Endometrial microvascular endothelial cells (primary cell): Measurements from ENCODE around the gene SUMO3. TPM values are rescaled to one million over a fixed set of nuclear protein-coding genes. Genes with fewer than 3 reads are reported as not detected.

Experiments
- in situ Hi-C: cut with HindIII; loops from 2 replicates; pipeline ENCODE4 v1.10.0; 2017; ENCODE audit warnings: low sequenced_read_pairs, low pct_unique_long_range_greater_than_20kb; ENCODE audit errors: inconsistent ontology term
- total RNA-seq: library from RNA; depleted of rRNA; stranded (reverse); fragments of >200 nt; gene quantifications from one replicate; pipeline ENCODE4 v1.2.3, GENCODE V29; 2015; ENCODE audit errors: inconsistent ontology term

The SUMO3 gene
- total RNA-seq, 1 donor from 2014 or later = 82.4 TPM

DNA sequence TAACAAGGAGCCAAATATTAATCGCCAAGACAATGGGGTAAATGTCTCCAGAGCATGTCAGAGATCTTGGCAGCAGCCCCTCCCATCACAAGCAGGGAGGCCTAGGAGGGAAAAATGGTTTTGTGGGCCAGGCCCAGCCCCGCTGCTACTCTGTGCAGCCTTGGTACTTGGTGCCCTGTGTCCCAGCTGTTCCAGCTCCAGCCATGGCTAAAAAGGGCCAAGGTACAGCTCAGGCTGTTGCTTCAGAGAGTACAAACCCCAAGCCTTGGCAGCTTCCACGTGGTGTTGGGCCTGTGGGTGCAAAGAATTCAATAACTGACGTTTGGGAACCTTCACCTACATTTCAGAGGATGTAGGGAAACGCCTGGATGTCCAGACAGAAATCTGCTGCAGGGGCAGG, 26.6 kb downstream of the SUMO3 start:
- in situ Hi-C loops = no loop called here

DNA sequence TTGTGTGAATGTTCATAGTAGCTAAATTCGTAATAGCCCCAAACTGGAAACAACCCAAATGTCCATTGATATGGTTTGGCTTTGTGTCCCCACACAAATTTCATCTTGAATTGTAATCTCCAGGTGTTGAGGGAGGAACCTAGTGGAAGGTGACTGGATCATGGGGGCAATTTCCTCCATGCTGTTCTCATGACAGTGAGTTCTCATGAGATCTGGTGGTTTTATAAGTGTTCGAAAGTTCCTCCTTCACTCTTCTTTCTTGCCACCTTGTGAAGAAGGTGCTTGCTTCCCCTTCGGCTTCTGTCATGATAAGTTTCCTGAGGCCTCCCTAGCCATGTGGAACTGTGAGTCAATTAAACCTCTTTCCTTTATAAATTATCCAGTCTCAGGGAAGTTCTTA, 27.5 kb downstream of the SUMO3 start:
- in situ Hi-C loops = no loop called here

DNA sequence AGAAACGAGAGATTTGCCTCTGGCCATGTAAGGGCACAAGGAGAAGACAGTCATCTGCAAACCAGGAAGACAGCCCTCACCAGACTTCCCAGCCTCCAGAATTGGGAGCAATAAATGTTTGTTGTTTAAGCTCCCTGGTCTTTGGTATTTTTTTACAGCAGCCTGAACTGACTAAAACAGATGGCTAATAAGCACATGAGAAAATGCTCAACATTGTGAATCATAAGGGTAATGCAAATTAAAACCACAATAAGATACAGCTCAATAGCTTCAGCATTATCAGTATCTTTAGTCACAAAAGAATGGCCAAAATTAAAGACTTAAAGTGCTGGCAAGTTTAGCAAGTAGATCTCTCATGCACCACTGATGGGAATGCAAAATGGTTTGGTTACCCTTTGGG, 28.0 kb downstream of the SUMO3 start:
- in situ Hi-C loops = no loop called here

DNA sequence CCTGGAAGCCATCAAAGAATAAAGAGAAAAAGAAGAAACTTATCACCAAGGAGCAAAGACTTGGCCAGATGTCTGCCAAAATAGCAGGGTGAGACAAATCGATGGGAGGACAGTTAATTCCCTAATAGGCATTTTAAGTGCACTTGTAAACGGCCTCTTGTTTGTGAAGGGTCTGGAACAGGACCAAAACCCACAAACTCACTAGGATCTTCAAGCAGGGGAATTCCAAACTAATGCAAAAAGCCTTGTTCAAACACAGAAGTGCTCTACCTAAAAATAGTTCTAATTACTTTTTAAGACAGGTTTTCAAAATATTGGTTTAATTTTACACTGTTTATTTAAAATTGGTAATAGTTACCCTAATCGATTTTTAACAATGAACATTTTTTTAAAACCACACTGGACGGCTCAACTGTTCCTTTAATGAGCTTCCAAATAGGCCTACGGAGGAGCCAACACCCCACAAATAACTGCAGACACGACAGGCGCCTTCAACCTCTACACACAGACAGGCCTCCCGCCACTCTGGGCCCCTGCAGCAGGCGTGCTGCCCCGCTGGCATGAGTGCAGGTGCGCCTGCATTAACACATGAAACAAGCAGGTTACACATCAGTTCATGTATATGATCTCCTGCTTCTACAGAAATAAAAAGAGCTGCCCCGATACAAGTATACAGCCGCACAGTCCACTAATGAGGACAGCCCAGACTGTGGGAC, 32.1 kb downstream of the SUMO3 start:
- in situ Hi-C loops = no loop called here

DNA sequence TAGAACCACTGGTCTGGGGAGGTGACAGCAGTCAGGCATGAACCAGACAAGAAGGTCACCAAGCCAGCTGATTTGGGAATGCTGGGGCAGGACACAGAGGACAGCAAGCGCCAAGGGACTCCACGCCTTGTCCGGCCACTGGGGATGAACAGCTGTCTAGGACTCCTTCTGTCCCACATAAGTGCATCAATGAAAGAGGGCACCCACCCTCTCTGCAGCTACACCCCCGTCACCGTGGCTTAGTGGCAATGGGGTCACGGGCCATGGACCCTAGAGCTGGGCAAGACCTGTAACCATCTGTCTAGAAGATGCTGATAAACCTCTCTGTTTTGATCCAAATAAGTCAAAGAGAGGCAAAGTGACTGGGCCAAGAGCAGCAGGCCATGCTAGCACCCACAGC, 33.1 kb downstream of the SUMO3 start:
- in situ Hi-C loops = no loop called here

DNA sequence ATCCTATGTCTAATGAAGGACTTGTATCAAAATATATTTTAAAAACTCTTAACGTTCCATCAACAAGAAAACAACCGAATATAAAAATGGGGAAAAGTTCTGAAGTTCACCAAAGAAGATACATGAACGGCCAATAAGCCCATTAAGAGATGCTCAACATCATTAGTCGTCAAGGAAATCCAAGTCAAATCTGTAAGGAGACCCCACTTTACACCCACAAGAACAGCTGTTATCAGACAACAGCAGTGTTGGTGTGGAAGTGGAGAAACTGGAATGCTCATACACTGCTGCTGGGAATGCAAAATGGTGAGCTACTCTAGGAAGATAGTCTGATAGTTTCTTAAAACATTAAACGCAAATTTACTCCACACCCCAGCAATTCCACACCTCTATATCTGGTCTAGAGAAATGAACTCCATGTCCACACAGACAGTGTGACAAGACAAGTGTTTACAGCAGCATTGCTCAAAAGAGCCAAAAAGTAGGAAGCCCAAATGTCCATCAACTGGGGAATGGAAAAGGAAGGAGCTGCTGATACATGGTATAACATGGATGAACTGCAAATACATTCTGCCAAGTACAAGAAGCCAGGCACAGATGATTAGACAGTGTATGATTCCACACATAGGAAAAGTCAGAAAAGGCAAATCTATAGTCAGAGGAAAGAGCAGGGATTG, 34.7 kb downstream of the SUMO3 start:
- in situ Hi-C loops = no loop called here

DNA sequence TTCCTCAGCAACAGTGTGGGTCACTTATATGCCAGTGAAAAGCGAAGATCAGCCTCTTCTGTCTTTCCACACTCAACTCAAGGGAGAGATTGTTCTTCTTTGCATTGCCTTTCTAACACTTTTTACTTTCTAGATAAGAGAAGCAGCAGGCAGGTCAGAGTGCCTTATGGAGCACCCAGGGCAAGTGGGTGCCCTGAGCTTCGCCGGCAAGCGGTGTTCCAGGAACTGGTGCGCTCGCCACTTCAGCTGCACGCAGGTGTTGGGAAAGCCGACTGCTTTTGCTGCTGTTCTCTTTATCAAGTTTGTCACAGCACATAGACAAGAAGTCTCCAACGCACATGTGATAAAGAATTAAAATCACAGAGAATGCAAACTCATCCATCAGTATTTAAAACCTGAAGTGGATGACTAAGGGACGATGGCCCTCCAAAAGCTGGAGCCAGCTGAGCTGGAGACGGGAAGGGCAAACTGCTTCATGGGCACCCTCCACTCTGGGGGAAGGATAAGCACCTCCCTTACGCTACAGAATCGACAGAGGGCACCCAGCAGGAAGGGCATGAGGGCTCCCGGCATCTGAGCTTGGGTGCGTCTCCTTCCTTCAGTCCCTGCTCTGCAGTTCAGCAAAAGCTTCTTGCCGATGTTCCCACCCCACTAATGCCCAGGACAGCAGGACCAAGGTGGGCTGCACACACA, 36.9 kb downstream of the SUMO3 start:
- in situ Hi-C loops = no loop called here

DNA sequence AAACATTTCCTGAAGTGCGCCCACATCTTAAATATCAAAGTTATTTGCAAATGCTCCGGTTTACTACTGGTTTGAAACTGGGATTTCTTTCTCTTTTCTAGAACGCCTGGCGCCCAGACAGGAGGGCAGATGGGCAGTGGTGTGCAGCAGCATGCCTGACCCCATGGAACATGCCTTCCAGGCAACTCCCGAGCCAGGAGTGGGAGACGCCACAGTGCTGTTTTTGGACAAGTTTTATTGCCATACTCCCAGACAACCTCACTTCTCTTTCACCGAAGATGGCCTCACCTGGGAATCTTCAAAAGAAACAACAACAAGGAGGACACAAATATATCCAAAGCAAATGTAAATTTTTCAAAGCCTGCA, 37.7 kb downstream of the SUMO3 start:
- in situ Hi-C loops = no loop called here

DNA sequence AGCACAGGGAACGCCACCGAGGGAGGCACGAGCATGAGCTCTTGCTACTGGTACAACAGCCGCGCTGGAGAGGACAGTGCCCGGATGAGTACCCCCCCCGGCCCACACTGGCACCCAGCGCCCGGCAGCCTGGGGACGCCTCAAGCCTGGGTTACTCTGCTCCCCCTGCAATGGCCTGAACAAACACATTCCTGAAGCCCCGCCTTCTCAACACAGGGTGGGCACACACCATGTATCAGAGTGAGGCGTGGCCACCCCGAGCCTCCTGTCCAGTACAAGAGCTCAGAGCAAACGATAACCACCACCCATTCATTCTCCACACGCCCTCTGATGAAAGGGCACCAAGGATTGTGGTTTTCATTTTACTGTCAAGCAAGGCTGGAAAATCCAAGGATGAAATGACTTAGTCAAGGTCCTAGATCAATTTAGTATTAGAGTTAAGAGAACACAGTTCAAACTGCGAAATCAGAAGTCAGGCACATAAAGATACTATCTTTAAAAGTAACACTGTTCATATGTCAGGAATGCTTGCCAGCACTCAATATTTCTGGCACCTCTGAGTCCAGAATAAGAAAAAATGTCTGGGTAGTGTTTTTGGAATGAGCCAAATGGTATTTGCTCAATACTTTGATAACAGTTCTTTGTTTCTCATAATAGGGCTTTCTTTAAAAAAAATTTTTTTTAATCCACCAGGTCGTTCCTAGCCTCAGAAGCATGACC, 38.3 kb downstream of the SUMO3 start:
- in situ Hi-C loops = no loop called here

DNA sequence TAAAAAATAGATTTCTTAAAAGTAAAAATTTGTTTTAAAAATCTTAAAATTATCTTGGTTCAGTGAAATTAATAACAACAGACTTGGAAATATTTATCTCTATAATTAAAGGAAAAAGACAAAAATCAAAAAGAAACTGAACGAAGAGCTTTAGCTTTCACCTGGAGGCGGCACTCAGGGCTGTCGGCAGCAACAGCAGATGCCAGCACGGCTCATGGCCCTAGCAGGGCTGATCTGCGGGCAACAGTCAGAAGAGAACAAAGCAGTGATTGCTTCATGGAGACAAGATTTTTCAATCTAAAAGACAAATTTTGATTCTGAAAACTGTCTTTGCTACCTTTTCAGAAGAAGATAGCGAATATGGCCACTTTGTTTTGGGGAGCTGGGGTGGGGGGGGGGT, 38.9 kb downstream of the SUMO3 start:
- in situ Hi-C loops = no loop called here

DNA sequence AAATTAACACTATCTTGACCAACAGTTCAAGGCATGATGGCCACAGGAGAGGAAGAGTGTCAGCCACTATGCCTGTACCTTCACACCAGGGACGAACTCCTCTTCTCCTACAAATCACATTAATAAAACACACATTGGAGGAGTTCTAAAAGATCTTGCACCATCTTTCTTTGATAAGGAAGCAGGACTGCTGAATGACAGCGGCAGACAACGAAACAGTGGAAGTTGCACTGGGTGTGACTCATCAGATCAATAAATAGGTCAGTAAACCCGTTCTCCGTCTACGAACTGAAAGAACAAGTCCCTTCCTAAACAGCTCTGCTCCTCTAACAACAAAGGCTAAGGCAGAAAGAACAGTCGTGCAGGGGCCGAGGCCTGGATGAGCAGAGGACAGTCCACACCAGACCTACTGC, 39.4 kb downstream of the SUMO3 start:
- in situ Hi-C loops = no loop called here

DNA sequence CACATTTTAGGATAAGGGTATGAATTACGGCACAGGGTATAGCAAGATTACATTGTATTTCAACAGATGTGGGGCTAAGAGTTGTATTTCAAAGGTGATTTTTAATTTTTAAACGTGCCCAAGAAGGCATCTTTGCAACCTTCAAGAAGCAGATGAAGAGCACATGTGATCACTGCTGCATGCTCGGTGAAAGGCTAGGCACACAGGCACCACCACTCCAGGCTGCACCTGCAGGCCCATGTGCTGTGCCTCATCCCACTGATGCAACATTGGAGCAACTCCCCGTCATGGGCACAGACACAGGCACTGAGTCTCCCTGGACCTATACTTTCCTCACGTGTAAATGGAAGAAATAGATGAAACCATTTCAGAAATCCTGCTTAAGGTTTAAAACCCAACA, 39.8 kb downstream of the SUMO3 start:
- in situ Hi-C loops = no loop called here

DNA sequence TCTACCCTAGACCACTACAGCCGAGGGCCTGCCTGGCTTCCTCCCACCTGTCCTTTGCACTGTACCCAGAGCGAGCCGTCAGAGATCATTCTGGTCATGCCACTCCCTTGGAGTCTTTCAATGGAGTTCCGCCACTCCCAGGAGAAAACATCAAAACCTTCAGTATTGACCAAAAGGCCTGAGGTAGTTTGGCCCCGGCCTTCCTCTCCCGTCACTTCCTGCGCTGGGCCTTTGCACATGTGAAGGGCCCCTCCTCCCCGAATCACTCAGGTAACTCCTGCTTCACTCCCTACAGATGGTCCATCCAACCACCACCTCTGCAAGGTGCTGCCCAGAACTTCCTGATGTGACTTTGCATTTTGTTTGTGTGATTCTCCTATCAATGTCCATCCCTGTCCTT, 42.9 kb downstream of the SUMO3 start:
- in situ Hi-C loops = no loop called here

DNA sequence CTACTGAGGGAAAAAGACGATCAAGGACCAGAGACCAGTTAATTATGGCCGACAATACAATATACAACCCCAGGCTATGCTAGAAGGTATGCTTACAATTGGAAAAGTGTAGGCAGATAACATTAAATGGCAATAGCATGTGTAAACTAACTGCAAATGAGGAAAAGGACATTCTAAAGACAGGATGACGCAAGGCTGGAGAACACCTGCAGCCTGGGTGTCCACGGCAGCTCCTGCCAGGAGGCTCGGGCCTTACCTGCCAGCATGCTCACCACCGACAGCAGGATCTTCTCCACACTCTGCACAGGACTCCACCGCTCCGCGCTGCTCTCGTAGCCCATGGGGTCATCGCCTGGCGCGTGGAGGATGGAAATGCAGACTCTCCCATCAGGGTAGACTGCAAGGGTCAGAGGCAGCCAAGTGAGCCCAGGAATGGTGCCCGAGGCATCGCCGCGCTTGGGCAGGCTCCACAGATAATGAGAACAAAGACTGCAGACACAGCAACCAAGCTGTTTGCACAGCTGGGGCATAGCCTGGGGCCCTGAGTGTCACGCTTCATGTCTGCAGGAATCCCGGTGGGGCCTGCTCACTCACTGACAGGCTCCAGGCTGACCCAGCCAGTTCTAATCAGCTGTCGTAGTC, 44.5 kb downstream of the SUMO3 start:
- in situ Hi-C loops = no loop called here

DNA sequence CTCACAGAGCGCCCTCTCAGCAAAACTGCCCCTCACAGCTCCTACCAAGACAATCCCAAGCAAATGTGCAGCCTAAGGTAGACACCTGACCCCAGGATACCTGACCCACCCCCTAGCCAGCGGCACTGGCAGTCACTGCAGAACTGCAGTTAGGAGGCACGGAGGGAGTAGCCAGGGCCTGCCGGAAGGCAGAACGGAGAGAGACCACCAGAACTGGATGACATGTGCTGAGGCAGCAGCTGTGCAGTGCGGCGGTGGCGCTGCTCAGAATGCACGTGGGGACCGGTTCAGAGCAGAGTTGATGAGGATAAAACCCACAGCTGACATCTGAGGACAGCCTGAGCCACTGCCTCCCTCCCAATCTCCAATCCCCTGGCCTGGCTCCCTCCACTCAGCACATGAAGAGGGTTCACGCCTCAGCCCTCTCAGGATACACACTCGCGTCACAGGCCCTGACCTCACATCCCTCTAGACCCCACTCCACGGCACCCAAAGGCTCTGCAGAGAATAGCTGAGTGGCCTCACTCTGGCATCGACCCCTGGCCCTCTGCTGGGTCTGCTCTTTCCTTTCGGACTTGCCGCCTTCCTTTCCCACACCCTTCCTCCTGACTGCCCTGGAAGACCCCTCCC, 45.9 kb downstream of the SUMO3 start:
- in situ Hi-C loops = no loop called here

DNA sequence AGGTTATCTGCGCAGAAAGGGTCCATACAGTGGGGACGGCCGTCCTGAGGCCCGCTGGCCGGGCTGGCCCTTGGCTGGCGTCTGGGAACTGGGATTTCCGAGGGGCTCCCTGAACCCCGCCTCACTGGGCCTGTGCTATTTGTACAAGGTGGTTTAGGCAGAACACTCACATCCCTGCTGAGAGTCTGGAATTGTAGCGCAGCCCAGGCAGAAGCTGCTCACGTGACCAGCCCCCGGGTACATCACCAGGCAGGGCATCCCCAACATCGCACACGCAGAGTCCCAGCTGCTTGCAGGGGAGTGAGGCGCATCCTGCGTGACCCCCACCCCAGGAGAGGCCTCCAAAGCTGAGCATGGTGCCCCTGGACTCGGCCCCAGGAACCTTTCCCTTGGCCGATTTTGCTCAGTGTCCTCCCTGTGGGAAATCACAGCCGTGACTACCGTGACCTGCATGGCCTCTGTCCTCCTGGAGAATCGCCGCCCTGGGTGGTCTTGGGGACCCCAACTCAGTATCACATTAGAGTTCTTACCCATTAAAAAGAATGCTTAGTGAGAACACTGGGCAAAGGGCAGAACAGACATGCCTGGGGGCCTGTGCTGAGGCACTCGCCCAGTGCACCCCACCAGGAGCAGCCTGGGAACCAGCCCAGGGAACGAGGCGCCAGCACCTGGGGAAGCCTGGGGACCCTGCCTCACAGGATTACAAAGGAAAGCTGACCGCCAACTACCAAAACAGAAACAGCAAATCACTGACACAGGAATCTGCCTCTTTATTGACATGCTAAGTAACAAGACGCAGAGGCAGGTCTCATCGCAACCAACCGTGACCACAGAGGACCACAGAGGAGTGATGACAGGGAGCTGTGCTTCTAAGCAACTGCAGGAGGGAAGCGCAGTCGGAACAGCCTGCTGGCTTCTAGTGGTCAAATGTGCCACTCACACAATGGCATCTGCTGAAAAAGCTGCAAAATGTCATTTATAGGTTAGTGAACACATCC, 49.7 kb downstream of the SUMO3 start:
- in situ Hi-C loops = no loop called here

DNA sequence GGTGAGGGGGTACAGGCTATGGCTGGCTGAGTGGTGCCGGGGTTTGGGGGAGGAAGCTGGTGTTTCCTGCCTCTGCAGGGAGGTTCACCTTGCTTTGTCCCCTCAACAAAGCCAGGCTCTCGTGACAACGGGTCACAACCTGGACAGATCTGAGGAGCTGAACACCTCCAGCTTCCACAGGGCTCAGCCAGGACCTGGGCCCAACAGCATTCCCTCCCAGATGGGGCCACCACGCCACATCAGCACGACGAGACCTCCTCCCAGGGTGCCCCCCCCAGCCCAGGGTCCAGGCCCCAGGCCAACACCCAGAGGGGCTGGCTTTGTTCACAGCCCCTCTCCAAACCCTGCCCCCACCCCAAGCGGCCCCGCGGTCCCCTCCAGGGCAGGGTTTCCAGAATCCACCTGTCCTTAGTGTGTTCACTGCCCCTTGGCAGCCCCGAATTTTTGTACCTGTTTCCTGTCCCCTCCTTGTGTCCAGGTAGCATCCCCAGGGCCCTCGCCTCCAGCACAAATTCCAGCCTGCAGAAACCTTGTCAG, 51.0 kb downstream of the SUMO3 start:
- in situ Hi-C loops = no loop called here
